Hematopoietic multipotent progenitor cell treated with erythropoietin and hydrocortisone succinate and interleukin-3 and kit ligand, for 17 days (in vitro differentiated cells): ENCODE results near the gene C6orf47.

Source experiments
- DNase-seq: peaks from one replicate; pipeline ENCODE4 v3.0.0-alpha.2; 2015; ENCODE audit warnings: low spot score

Gene C6orf47

DNA sequence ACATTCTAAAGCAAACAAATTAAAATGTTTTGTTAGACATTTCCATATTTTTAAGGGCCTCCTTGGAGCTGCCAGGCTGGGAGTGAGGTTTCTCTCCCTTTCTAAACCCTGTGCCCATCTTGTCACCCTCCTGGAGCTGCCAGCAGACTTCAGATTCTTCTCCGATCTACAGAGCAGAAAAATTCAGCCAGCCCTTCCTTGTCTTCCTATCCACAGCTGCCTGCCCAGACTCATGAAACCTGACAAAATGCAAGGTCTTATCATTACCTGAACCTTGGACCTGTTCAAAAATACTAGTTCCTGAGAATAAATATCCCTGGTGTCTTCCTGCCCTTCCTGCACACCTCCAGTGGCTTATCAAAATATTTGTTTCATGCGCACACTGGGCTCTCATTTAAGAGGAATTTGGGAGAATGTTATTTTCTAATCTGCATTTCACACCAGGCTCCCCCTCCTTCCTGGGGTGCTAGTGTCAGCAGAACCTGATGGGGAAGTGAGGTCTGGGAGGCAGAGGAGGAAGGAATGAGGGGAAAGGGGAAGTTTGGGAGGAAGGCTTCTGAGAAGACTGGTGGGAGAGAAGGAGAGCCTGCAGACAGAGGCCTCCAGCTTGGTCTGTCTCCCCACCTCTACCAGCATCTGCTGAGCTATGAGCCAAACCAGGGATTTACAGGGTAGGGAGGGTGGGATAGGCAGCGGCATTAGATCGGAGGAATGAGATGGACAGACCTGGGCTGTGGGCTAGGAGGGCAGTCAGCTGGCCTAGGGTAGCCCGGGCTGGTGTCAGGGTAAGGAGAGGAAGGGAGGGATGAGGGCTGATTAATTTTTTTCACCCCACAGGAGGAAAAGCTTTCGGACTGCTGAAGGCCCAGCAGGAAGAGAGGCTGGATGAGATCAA is 45.6 kb downstream of the C6orf47 start, which contains the start of gene AIF1:
AIF1 (plus strand) TSS at position 551 of the 895 bp plus-strand sequence; CDS start at position 647, 96 bp downstream.
- DNase-seq, result no peak

DNA sequence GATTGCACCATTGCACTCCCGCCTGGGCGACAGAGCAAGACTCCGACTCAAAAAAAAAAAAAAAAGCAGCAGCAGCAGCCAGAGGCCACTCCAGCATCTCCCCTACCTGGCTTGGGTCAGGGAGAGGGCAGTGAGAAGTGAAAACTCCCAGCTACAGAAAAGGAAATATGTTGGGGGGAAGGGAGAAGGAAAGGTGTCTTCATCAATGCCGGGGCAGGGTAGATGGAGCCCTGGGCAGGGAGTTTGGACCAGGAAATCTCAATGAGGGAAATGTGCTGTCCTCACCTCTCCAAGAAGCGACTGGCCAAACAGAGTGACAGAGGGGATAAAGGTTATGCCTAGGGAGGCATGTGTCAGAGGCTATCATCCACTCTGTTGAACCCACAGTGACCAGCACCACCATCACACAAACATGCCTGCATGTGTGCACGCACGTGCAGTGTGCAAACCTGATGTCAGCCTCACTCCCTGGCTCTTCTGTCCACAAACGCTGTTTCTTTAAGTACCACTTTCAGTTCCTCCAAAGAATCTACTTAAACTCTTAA is 46.4 kb downstream of the C6orf47 start:
- no peak for DNase-seq

DNA sequence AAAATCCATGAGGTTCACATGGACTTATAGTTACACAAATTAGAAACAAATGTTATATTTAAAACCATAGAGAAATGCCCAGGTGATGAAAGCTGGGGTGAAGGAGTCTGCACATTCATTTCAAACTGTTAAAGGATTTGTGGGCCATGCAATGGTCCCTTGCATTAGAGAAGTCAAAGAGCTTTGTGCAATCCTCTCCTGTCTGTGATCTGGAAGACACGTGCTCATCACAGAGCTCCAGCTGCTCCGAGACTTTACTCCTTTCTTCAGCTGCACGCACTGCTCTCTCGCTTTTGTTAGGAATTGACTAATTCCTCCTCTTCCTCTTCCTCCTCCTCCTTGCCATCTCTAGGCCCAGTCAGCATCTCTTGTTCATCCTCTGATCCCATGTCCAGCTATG is 49.6 kb downstream of the C6orf47 start:
- DNase-seq, result no peak

DNA sequence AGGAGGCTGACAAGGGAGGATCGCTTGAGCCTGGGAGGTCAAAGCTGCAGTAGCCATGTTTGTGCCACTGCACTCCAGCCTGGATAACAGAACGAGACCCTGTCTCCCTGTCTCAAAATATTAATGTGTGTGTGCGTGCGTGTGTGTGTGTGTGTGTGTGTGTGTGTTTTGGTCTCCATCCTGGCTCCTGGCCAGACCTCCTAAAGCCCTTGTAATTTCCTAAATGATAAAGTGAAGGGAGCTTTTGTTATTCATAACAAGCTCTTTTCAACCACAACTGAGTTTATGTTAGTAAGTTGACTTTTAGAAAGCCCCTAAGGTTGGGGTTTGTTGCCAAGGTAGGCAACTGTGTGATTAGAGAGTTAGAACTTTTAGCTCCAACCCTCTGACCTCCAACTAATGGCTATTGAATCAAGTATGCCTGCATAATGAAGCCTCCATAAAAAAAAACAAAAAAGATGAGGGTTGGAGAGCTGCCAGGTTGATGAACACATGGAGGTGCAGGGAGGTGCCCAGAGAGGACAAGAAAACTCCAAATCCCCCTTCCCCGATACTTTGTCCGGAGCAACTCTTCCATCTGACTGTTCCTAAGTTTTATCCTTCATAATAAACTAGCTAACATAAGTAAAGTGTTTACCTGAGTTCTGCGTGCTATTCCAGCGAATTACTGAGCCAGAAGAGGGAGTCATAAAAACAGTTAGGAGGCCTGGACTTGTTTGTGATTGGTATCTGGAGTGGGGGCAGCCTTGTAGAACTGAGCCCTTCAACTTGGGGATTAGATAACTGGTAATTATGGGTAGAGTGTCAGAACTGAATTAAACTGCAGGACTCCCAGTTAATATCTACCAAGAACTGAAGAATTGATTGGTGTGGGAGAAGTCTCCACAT is 50.8 kb downstream of the C6orf47 start:
- DNase-seq, result no peak
